GM11168 (cell line): ENCODE measurements around the gene SLX4IP.
"Not testable (repeated sequence)": the region's sequence is repeated elsewhere in the genome, so short reads cannot be mapped to it uniquely, and the experiment has no call there.

Experiments used
- in situ Hi-C: fragments of 300-500 bp; cut with MboI; formaldehyde crosslinking; loops from one replicate; pipeline ENCODE4 v1.12.0; 2022; ENCODE audit warnings: low sequenced_read_pairs; ENCODE audit not compliant: unreplicated experiment

SLX4IP gene

GRCh38 chr20:10581823-10582222 is 146.7 kb downstream of the SLX4IP start:
- in situ Hi-C loops = no loop called here

DNA sequence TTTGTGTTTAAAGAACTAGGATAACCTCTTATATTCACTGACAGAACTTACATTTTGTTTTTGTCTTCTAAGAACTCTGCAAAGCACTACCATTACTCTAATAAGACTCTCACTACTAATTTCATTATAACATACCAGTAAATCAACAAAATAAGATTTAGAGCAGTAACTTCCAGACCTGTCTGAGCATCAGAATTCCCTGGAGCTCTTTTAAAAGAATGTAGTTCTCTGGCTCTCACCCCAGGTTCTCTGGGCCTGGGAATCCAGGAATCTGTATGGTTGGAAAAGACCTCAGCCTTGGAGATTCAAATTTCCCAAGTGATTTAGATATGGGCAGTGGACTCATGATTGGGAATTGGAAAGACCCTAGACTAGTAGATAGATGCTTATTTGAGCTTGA is 149.3 kb downstream of the SLX4IP start:
- in situ Hi-C loops = no loop called here

DNA sequence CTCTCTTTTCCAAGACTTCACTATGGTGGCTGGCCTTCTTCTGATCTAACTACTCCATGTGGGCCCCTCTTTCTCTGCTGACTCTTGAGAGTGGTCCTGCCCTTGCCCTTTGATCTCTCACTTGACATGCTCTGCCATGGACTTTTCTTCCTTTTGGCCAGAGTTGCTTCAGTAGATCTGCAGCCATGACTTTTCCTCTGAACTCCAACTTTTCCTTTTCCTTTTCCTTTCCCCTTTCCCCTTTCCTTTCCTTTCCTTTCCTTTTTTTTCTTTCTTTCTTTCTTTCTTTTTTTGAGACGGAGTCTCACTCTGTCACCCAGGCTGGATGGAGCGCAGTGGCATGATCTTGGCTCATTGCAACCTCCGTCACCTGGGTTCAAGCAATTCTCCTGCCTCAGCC is 150.2 kb downstream of the SLX4IP start:
- in situ Hi-C loops = no loop called here

- in situ Hi-C loops = no loop called here
Observed at GRCh38 chr20:10586296-10586695, 151.2 kb downstream of the SLX4IP start.

DNA sequence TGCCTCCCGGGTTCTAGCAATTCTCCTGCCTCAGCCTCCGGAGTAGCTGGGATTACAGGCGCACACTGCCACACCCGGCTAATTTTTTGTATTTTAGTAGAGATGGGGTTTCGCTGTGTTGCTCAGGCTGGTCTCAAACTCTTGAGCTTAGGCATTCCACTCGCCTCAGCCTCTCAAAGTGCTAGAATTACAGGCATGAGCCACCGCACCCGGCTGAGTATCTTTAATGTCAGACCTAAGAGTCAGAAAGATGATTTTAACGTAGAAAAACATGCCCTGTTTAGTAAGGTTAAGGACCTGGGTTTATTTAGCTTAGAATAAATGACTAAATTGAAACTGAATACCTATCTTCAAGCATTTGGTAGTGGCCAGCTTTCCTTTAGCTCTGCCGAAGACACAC is 155.3 kb downstream of the SLX4IP start:
- in situ Hi-C loops = not testable (repeated sequence)

DNA sequence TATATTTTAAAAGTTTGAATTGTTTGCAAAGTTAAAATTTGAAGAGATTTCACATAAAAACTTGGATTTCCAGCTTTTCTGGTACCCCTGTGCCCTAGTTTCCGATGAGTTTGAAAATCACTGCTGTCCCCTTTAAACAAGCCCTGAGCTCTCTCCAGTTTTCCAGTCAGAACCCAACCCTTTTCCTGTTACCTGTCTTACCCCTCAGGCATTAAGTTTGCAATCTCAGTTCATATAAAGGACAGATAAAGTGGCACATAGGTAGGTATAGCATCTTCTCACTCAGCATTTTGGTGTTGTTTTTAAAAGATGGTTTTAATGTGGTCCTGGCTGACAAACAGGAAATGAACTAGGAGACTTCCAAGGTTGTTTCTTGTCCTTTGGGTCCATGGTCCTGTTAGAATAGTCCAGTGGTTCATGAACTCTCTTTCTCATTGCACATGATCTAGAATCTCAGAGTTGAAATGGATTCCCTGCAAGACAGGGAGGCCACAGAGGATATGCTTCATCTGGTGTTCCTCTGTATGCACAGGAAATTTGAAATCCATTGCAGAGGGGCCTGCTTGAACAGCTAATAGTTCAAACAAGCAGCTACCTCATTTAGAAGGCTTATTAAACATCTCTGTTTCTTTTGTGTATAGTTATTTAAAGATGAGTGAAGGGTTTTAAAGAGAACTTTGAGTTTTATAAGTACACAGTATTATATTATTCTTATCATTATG is 156.0 kb downstream of the SLX4IP start:
- in situ Hi-C loops = no loop called here

- in situ Hi-C loops = no loop called here
Observed at GRCh38 chr20:10591946-10592521, 156.9 kb downstream of the SLX4IP start.

DNA sequence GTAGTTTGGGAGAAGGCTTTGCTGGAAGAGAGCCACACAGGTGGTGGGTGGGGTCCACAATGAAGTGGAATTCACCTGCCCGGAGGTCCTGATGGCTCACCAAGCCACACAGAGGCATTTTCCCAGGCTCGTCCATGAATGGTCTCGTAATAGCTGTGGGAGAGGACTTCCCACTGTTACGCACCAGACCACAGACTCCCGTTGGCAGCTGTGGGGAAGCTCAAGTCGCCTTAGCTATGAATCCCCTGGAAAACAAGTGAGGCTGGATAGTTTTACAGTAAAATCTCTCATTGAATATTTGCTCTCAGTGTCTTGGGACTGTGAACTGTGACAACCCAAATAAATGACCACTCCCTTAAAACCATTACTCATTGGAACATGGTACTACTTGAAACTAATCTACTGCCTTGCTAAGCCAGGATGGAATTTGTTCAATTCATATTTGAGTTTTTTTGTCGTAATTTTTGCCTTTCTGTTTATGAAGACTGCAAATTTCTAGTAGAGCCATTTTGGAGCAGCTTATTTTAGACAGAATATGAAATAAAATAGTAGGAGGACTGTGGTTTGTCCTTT is 159.3 kb downstream of the SLX4IP start:
- in situ Hi-C loops = no loop called here

- in situ Hi-C loops = loop anchor here (5.0 kb wide), 1 partner anchor 43 kb away; no protein-coding TSS in a partner anchor
Observed at GRCh38 chr20:10595266-10595665, 160.2 kb downstream of the SLX4IP start.

- in situ Hi-C loops = loop anchor here (5.0 kb wide), 1 partner anchor 44 kb away; no protein-coding TSS in a partner anchor
Observed at GRCh38 chr20:10595985-10596384, 160.9 kb downstream of the SLX4IP start.

GRCh38 chr20:10596710-10597121 is 161.6 kb downstream of the SLX4IP start:
- in situ Hi-C loops = loop anchor here (5.0 kb wide), 1 partner anchor 44 kb away; no protein-coding TSS in a partner anchor

GRCh38 chr20:10597637-10598036 is 162.5 kb downstream of the SLX4IP start:
- in situ Hi-C loops = loop anchor here (5.0 kb wide), 1 partner anchor 45 kb away; no protein-coding TSS in a partner anchor

- in situ Hi-C loops = no loop called here
Observed at GRCh38 chr20:10602221-10602871, 167.2 kb downstream of the SLX4IP start.

DNA sequence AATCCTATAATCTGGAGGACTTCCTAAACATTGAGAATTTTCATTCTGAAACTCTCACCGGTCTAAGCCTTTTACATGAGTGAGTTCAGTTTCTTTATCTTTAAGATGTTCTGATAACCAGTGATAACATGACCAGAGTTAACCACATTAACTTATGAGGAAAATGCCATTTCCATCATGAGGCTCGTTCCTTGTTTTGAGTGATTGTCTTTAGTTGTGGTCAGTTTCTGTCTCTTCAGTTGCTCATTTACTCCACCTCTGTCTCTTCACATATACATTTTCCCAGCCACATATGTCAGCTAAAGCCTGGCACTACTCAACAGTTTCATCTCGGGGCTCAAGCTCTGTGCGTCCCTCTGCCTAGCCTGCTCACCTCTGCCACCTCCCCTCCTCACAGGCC is 168.3 kb downstream of the SLX4IP start:
- in situ Hi-C loops = no loop called here

- in situ Hi-C loops = no loop called here
Observed at GRCh38 chr20:10603971-10604864, 169.1 kb downstream of the SLX4IP start.

DNA sequence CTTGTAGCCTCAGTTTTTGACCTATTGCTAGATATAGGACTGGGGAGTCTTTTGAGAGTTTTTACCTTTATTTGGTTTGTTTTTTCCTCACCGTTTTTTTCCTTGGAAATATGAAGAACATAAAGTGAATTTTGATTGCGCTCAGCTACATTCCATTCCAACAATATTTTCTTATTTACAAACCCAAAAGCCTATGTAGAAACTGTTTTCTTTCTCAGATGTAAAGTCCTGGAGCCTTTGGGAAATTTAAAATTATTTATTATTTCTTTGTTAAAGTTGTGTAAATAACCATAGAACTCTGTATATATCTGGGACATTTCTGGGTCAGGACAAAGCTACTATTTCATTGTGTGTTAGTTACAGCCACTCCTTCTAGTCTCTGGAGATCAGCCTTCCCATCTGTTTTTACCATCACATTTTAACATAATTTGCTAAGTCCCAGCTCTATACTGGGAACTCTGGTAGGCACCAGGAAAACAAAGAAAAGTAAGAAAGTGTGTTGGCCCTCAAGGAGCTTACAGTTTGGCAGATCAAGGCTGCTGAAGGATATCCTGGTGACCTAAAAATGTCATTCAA is 169.8 kb downstream of the SLX4IP start:
- in situ Hi-C loops = no loop called here

DNA sequence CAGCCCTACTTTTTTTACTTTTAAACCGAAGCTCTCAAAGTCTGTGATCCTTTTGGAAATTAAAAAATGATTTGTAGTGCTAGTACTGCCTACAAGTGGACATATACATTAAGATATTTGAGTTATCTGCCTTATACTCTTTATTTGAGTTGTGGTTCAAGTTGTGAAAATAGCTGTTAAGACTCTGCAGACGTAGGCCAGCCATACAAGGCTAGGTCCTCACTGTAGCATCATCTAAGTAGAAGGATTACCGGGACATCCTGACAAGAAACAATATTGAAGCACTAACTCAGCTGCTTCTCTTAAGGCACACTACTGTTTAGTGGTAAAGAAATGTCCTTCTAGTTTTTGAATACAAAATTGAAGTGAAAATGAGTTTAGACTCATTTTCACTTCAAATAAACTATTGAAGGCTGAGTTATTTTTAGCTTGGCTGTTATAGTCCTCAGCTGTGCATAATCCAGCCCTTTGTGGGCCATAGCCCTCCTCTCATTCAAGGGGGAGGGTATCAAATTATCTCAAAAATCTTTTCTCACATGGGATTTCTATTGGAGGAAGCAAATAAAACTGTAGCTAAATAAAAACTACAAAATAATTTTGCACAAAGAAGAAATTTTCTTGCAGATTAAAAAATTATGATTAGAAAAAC is 170.6 kb downstream of the SLX4IP start:
- in situ Hi-C loops = no loop called here

DNA sequence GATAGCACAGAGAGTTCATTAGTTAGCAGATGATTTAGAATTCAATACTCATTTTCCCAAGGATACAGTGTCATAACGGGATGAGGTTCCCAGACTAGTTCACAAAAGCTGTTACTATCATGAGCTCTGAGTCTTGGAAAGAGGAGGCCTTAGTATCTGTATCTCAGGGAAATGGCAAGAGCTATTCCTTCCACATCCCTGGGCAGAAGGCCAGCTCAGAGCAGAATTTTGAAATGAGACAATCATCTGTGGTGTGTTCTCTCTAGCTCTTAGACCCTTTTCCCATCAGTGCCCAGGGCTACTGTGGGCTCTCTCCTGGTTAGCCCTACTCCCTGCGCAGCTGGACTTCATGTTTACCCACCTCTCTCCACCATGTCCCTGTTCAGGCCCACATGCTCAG is 174.2 kb downstream of the SLX4IP start:
- in situ Hi-C loops = no loop called here

DNA sequence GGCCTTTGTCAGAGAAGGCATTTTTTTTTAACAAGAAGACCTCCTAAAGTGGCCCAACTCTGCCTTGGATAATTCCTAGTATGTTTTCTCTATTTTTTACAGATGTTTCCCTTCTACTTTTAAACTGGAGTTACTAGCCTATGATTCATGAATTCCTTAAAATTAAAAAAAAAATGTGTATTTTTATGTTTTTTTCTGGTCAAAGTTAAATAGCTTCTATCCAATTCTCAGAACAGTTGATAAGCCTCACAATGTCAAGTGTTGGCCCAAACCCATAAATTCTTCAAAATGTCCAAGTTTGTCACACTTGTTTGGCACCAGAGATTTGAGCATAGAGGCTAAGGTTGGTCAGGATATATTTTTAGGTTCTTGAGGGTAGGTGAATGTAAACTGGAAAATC is 174.7 kb downstream of the SLX4IP start:
- in situ Hi-C loops = no loop called here
